ENCODE measurements around the gene ZNF74. TPM values are rescaled to one million over a fixed set of nuclear protein-coding genes. Genes with fewer than 3 reads are reported as not detected.

Gene ZNF74
- total RNA-seq, 4 donors from 2014 or later, result 9.3 to 17.5 (median 10.5) TPM

GRCh38 chr22:20433686-20434241 lies 39.8 kb downstream of the ZNF74 start:
- H3K27ac ChIP-seq, result no peak overlapping the region
- 79% methylated on average over 3 of the region's 4 CpGs for WGBS
- peaks cover 1% of the 10 kb centered on the region for H3K36me3 ChIP-seq
- H3K27me3 ChIP-seq, result peaks cover 67% of the 10 kb centered on the region
- no peak overlapping the region for H3K4me3 ChIP-seq
- DNase-seq (ENCODE audit: low spot score in 2 of 2), result peak in 1 of 2 donors; percentile 27
- no peak for TF ChIP-seq EP300 (IDR thresholded peaks at IDR 0.05)
- no peak for TF ChIP-seq POLR2A (IDR thresholded peaks at IDR 0.05)
- no peak for TF ChIP-seq CTCF (IDR thresholded peaks at IDR 0.05)
- no peak for TF ChIP-seq POLR2AphosphoS5 (IDR thresholded peaks at IDR 0.05)
- no peaks in the 10 kb centered on the region for H3K9me3 ChIP-seq
- H3K4me1 ChIP-seq, result peaks cover 60% of the 10 kb centered on the region

GRCh38 chr22:20434264-20434751 lies 40.4 kb downstream of the ZNF74 start:
- H3K9me3 ChIP-seq, result no peaks in the 10 kb centered on the region
- TF ChIP-seq POLR2AphosphoS5 (IDR thresholded peaks at IDR 0.05) (no peak), EP300 (IDR thresholded peaks at IDR 0.05) (no peak), POLR2A (IDR thresholded peaks at IDR 0.05) (no peak), CTCF (IDR thresholded peaks at IDR 0.05) (no peak)
- H3K36me3 ChIP-seq, result no peaks in the 10 kb centered on the region
- 93% methylated on average over 12 of the region's 12 CpGs for WGBS
- H3K27me3 ChIP-seq, result peaks cover 67% of the 10 kb centered on the region
- no peak overlapping the region for H3K27ac ChIP-seq
- peaks cover 61% of the 10 kb centered on the region for H3K4me1 ChIP-seq
- no peak overlapping the region for H3K4me3 ChIP-seq
- peak in 1 of 2 donors; percentile 42 for DNase-seq (ENCODE audit: low spot score in 2 of 2)

- H3K4me1 ChIP-seq, result peaks cover 58% of the 10 kb centered on the region
- 79% methylated on average over 3 of the region's 3 CpGs for WGBS
- DNase-seq (ENCODE audit: low spot score in 2 of 2), result peak in 1 of 2 donors; percentile 40
Measured at GRCh38 chr22:20434773-20435172, 40.8 kb downstream of the ZNF74 start.

GRCh38 chr22:20435436-20436306 lies 41.7 kb downstream of the ZNF74 start:
- no peak overlapping the region for H3K27ac ChIP-seq
- peaks cover 49% of the 10 kb centered on the region for H3K4me1 ChIP-seq
- TF ChIP-seq EP300 (IDR thresholded peaks at IDR 0.05), result no peak
- TF ChIP-seq POLR2AphosphoS5 (IDR thresholded peaks at IDR 0.05), result no peak
- TF ChIP-seq POLR2A (IDR thresholded peaks at IDR 0.05), result no peak
- TF ChIP-seq CTCF (IDR thresholded peaks at IDR 0.05), result no peak
- no peaks in the 10 kb centered on the region for H3K36me3 ChIP-seq
- H3K9me3 ChIP-seq, result no peaks in the 10 kb centered on the region
- peaks cover 56% of the 10 kb centered on the region for H3K27me3 ChIP-seq
- DNase-seq (ENCODE audit: low spot score in 2 of 2), result peak in 1 of 2 donors; percentile 60
- 58% methylated on average over 9 of the region's 11 CpGs for WGBS
- H3K4me3 ChIP-seq, result peak overlapping the region; percentile 59

More at GRCh38 chr22:20434773-20435172, 40.8 kb downstream of the ZNF74 start:
- H3K27me3 ChIP-seq, result peaks cover 65% of the 10 kb centered on the region
- H3K27ac ChIP-seq, result no peak overlapping the region
- no peaks in the 10 kb centered on the region for H3K9me3 ChIP-seq
- TF ChIP-seq POLR2AphosphoS5 (IDR thresholded peaks at IDR 0.05), result no peak
- TF ChIP-seq POLR2A (IDR thresholded peaks at IDR 0.05), result no peak
- no peak for TF ChIP-seq EP300 (IDR thresholded peaks at IDR 0.05)
- H3K36me3 ChIP-seq, result no peaks in the 10 kb centered on the region
- no peak overlapping the region for H3K4me3 ChIP-seq

GRCh38 chr22:20436307-20436767 lies 42.4 kb downstream of the ZNF74 start:
- TF ChIP-seq POLR2A (IDR thresholded peaks at IDR 0.05) (no peak), POLR2AphosphoS5 (IDR thresholded peaks at IDR 0.05) (no peak), CTCF (IDR thresholded peaks at IDR 0.05) (no peak), EP300 (IDR thresholded peaks at IDR 0.05) (no peak)
- Histone ChIP-seq H3K27ac (peak overlapping the region; percentile 30), H3K27me3 (peaks cover 50% of the 10 kb centered on the region), H3K4me1 (peaks cover 42% of the 10 kb centered on the region), H3K36me3 (no peaks in the 10 kb centered on the region), H3K4me3 (peak overlapping the region; percentile 59), H3K9me3 (no peaks in the 10 kb centered on the region)
- peak in 1 of 2 donors; percentile 68 for DNase-seq (ENCODE audit: low spot score in 2 of 2)
- WGBS, result under 1% methylated on average over 25 of the region's 56 CpGs

All from suprapubic skin (tissue), 4 donors.